Spleen (tissue), 11 donors: ENCODE results near the gene IP6K3. TPM values are rescaled to one million over a fixed set of nuclear protein-coding genes. Genes with fewer than 3 reads are reported as not detected.

Source experiments
- DNase-seq: peaks from one replicate; pipeline ENCODE4 v3.0.0-alpha.2; 2020
- H3K27ac ChIP-seq, 8 donors: fragments of 200-600 bp; sonication (generic) in 7 of 8; 1 replicate in 4 of 8; 2 replicates in 4 of 8; pipeline versions ENCODE4 v1.5.0 to v1.8.0; 2016 to 2021; ENCODE audit warnings: inconsistent platforms in 4 of 8, mild to moderate bottlenecking in 4 of 8, moderate library complexity in 1 of 8
- H3K27me3 ChIP-seq, 7 donors: fragments of 200-600 bp; sonication (generic) in 6 of 7; replicated peaks in 1 of 7; 1 replicate in 4 of 7; 2 replicates in 3 of 7; pipeline versions ENCODE4 v1.5.0 to v1.8.0; 2016 to 2021; ENCODE audit warnings: inconsistent platforms in 3 of 7, mild to moderate bottlenecking in 1 of 7
- H3K36me3 ChIP-seq, 6 donors: fragments of 200-600 bp; sonication (generic) in 5 of 6; 1 replicate in 4 of 6; 2 replicates in 2 of 6; pipeline versions ENCODE4 v1.5.0 to v1.8.0; 2016 to 2021; ENCODE audit warnings: inconsistent platforms in 2 of 6
- H3K4me1 ChIP-seq, 6 donors: fragments of 200-600 bp; sonication (generic) in 5 of 6; 1 replicate in 3 of 6; 2 replicates in 3 of 6; pipeline versions ENCODE4 v1.5.0 to v1.8.0; 2016 to 2021; ENCODE audit warnings: inconsistent platforms in 3 of 6
- H3K4me3 ChIP-seq, 8 donors: fragments of 200-600 bp; sonication (generic) in 7 of 8; 1 replicate in 4 of 8; 2 replicates in 4 of 8; pipeline versions ENCODE4 v1.5.0 to v1.8.0; 2016 to 2021; ENCODE audit warnings: inconsistent platforms in 4 of 8, mild to moderate bottlenecking in 4 of 8, moderate library complexity in 2 of 8
- H3K9me3 ChIP-seq, 8 donors: fragments of 200-600 bp; sonication (generic) in 7 of 8; 1 replicate in 4 of 8; 2 replicates in 4 of 8; pipeline versions ENCODE4 v1.5.0 to v1.8.0; 2016 to 2021; ENCODE audit warnings: inconsistent platforms in 4 of 8
- POLR2A ChIP-seq, 3 donors: fragments of 450-650 bp; IDR thresholded peaks; one replicate each; pipeline ENCODE4 v1.5.1; 2017; ENCODE audit warnings: antibody characterized with exemption in 3 of 3, mild to moderate bottlenecking in 1 of 3
- POLR2AphosphoS5 ChIP-seq, 3 donors: sonication (generic); formaldehyde crosslinking; IDR thresholded peaks; one replicate each; pipeline ENCODE4 v1.5.1; 2017; ENCODE audit warnings: antibody characterized with exemption in 3 of 3
- WGBS, 5 donors: extraction: QIAGEN DNeasy Blood & Tissue Kit in 3 of 5; methylation state at CpG; one replicate each; pipeline versions ENCODE4 v1.1.5 to v1.1.7; 2013 to 2018; 5-methylcytosine and 5-hydroxymethylcytosine counted together
- intact Hi-C: fragments of 100-400 bp; cut with DNase I; formaldehyde crosslinking; loops from one replicate; pipeline ENCODE4 v1.15.0; 2023; ENCODE audit warnings: low total_unique reads
- polyA plus RNA-seq, 3 donors: library from polyadenylated mRNA; stranded (reverse); fragments of 200-250 nt; gene quantifications; one replicate each; pipeline ENCODE4 v1.2.1, GENCODE V29; 2013
- total RNA-seq, 7 donors: library from RNA; depleted of rRNA in 3 of 7; stranded (reverse); fragments of >200 nt in 3 of 7; fragmentation: NEBNext Ultra II Directional in 4 of 7; extraction: Animal tissue kit (Norgen Biotek cat#: 25700) in 4 of 7; gene quantifications; one replicate each; pipeline versions ENCODE4 v1.1.0 to v1.2.1, GENCODE V29; 2016 to 2021
- TF ChIP-seq, protein P1 (sequence below), 11 experiments: fragments of 200-600 bp in 7 of 11; fragments of 450-650 bp in 4 of 11; sonication (generic) in 4 of 11; IDR thresholded peaks in 8 of 11; conservative IDR thresholded peaks in 3 of 11; 1 replicate in 7 of 11; 2 replicates in 4 of 11; pipeline versions ENCODE4 v1.4.0 to v1.8.0; 2016 to 2021; ENCODE audit warnings: antibody characterized with exemption in 11 of 11, inconsistent platforms in 4 of 11, mild to moderate bottlenecking in 1 of 11
- donor health status: healthy with polysubstance abuse.
- donor health status: DM: no; HTN: no; CAD: no; lungs with moderate emphysema.
- donor health status: DM: no; HTN: no; CAD: no.
- donor health status: Bipolar disorder and iron deficiency.
- donor health status: healthy.
- donor health status: DM: no; HTN: no; CAD: no.
- donor health status: DM: yes; HTN: yes; CAD: no.

The IP6K3 gene
- total and polyA plus RNA-seq, 10 donors: 0.30 to 5.8 (median 2.2) TPM

GRCh38 chr6:33772082-33772830 lies 25.6 kb upstream of the IP6K3 start:
- TF ChIP-seq, protein P1, sequence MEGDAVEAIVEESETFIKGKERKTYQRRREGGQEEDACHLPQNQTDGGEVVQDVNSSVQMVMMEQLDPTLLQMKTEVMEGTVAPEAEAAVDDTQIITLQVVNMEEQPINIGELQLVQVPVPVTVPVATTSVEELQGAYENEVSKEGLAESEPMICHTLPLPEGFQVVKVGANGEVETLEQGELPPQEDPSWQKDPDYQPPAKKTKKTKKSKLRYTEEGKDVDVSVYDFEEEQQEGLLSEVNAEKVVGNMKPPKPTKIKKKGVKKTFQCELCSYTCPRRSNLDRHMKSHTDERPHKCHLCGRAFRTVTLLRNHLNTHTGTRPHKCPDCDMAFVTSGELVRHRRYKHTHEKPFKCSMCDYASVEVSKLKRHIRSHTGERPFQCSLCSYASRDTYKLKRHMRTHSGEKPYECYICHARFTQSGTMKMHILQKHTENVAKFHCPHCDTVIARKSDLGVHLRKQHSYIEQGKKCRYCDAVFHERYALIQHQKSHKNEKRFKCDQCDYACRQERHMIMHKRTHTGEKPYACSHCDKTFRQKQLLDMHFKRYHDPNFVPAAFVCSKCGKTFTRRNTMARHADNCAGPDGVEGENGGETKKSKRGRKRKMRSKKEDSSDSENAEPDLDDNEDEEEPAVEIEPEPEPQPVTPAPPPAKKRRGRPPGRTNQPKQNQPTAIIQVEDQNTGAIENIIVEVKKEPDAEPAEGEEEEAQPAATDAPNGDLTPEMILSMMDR (IDR thresholded peaks at IDR 0.05 in 8 of 11, conservative IDR thresholded peaks at IDR 0.05 in 3 of 11): no peak
- TF ChIP-seq POLR2A (IDR thresholded peaks at IDR 0.05) (no peak), POLR2AphosphoS5 (IDR thresholded peaks at IDR 0.05) (no peak)
- Histone ChIP-seq H3K27me3 (peaks cover 0 to 27% (median 0%) of the 10 kb centered on the region in 7 donors), H3K27ac (peak overlapping the region in 7 of 8 donors; percentile 25 to 71 (median 64)), H3K9me3 (no peaks in the 10 kb centered on the region), H3K4me1 (peaks cover 3 to 47% (median 24%) of the 10 kb centered on the region in 6 donors), H3K4me3 (no peak overlapping the region), H3K36me3 (peaks cover 3 to 57% (median 53%) of the 10 kb centered on the region in 6 donors)
- no peak for DNase-seq
- intact Hi-C loops: loop anchor here (5.0 kb wide), 1 partner anchor 380 kb away; no protein-coding TSS in a partner anchor
- 78 to 87% (median 83%) methylated on average over 24 of the region's 24 CpGs for whole genome bisulfite sequencing, 5 donors

DNA sequence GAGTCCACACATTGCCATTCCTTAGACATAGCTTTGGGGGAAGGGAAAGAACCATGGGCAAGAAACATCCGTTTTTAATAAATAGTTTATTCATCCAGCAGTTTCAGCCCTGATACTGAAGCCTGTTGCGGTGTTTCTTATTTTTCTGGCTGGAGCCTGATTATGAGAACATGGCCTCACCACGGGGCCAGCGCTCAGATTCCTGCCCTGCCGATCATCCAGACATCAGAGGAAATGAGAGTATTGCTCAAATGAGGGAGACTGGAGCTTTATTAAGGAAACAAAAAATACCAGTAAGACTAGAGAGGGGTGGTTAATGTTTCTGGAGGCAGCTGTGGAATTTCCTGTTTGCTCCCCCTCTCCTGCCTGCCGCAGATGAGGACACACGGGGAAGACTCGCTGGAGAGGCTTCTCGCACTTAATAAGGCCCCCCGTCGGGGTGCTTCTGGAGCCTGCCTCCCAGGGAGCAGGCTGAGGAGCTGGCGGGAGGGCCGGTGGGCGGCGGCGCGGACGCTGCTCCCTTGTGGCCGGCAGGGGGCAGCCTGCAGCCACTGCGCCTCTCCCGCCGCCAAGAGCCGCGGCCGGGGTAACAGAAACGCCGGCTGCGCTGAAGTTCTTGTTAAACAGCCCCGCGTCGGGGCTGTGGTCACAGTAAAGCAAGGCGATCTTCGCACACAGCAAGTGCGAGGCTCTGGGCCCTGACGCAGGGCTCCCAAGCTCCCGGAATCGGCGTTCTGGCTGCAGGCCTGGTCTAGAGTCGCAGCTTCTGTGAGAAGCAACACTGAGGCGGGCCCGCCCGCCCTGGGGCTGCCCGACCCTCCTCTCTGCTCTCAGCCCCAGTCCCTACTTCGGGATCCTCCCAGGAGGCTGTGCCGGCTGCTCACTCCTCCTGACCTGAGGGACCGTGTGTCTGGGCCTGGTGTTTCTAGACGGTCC lies 24.7 kb upstream of the IP6K3 start:
- Histone ChIP-seq H3K27ac (peak overlapping the region in 7 of 8 donors; percentile 61 to 71 (median 64)), H3K36me3 (peaks cover 3 to 49% (median 44%) of the 10 kb centered on the region in 6 donors), H3K4me3 (no peak overlapping the region), H3K27me3 (peaks cover 0 to 27% (median 0%) of the 10 kb centered on the region in 7 donors), H3K9me3 (no peaks in the 10 kb centered on the region), H3K4me1 (peaks cover 3 to 47% (median 24%) of the 10 kb centered on the region in 6 donors)
- intact Hi-C loops: loop anchor here (5.0 kb wide), 1 partner anchor 381 kb away; no protein-coding TSS in a partner anchor
- TF ChIP-seq POLR2AphosphoS5 (IDR thresholded peaks at IDR 0.05) (peak; percentile 43 to 85 (median 68)), POLR2A (IDR thresholded peaks at IDR 0.05) (peak in 1 of 3 donors; percentile 19)
- TF ChIP-seq, protein P1 (IDR thresholded peaks at IDR 0.05 in 8 of 11, conservative IDR thresholded peaks at IDR 0.05 in 3 of 11): peak; percentile 72 to 99 (median 95)
- DNase-seq: peak; percentile 92
- WGBS, 5 donors: 22 to 32% (median 24%) methylated on average over 31 to 47 of the region's 47 CpGs

- TF ChIP-seq, protein P1 (IDR thresholded peaks at IDR 0.05 in 8 of 11, conservative IDR thresholded peaks at IDR 0.05 in 3 of 11): no peak
- TF ChIP-seq POLR2A (IDR thresholded peaks at IDR 0.05): peak in 1 of 3 donors; percentile 10
- TF ChIP-seq POLR2AphosphoS5 (IDR thresholded peaks at IDR 0.05): peak in 1 of 3 donors; percentile 30
- Histone ChIP-seq H3K4me3 (no peak overlapping the region), H3K27ac (peak overlapping the region in 7 of 8 donors; percentile 61 to 71 (median 64)), H3K4me1 (peaks cover 3 to 47% (median 24%) of the 10 kb centered on the region in 6 donors), H3K27me3 (peaks cover 0 to 27% (median 0%) of the 10 kb centered on the region in 7 donors), H3K36me3 (peaks cover 3 to 43% (median 38%) of the 10 kb centered on the region in 6 donors), H3K9me3 (no peaks in the 10 kb centered on the region)
- WGBS, 5 donors: 38 to 82% (median 51%) methylated on average over 3 of the region's 3 CpGs
- intact Hi-C loops: loop anchor here (5.0 kb wide), 1 partner anchor 382 kb away; no protein-coding TSS in a partner anchor
- DNase-seq: no peak
These were observed 24.1 kb upstream of the IP6K3 start for GRCh38 chr6:33770833-33771145.
